NCI-H524 (cell line): ENCODE data around the gene PREP.
"Not testable (repeated sequence)": the region's sequence is repeated elsewhere in the genome, so short reads cannot be mapped to it uniquely, and the experiment has no call there.

Experiments used
- DNase-seq, 2 experiments: peaks; one replicate each; lab custom pipeline; 2025; lab: John Stamatoyannopoulos, UW

Gene PREP

DNA sequence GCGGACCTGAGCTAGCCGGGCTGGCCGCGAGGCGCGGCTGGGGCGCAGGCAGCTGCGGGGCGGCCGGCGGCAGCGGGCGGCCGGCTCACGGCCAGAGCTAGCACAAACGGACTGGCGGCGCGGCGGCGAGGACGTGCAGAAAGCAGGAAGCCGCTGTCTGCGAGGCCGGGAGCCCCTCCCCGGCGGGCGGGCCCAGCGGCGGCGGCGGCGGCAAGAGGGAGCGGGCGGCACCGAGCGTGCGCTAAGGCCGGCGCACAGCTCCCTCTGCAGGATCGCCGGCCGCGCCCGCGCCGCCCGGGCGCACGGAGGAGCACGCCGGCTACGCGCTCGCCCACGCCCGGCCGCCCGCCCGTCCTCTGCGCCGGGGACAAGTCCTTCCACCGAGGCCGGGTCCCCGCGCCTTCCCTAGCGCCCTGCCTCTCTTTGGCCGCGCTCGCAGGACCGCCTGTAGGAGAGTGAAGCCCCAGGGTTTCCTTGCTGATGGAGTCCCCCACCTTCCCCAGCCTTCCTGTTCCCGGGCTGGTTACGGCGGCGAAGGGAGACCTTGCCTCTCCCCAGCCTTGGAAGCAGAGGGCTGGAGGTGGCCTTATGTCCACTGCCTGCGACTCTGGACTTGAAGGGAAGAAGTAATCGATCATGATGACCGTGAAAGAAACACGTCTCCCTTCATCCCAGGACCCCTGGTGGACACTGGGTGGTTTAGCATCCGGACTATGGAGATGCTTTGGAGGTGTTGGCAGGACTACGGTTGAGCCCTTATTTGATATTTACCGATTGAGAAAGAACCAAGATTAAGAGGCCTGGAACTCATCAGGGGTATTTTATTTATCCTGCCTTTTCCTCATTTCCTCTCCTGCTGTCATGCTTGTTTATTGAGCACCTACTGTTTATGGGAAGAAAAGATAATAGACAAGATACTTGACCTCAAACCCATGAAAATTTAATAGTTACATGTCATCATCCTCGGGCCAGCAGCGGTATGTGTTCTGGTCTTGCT lies at the start of gene PREP:
PREP (minus strand) TSS at position 144 of the 997 bp plus-strand sequence. CDS start 191 bp downstream, outside the sequence.
- DNase-seq: peak; percentile 59 to 75

DNA sequence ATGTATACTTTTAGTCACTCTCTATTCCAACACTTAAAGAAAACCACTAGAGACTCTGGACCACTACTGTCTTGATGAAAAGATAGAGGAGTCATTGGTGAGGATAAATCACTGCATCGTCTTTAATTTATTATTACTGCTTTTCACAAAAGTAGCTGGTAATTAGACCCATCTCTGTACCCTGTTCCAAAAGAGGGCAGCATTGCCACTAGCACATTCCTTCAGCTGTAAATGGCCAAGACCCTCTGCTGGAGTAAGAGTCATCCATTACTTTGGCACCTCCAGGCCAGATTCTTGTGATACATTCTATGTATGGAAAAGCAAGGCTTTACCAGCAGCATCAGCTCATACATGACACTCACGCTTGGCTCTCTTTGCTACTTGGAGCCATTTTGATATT lies 49.5 kb upstream of the PREP start:
- DNase-seq: no peak

DNA sequence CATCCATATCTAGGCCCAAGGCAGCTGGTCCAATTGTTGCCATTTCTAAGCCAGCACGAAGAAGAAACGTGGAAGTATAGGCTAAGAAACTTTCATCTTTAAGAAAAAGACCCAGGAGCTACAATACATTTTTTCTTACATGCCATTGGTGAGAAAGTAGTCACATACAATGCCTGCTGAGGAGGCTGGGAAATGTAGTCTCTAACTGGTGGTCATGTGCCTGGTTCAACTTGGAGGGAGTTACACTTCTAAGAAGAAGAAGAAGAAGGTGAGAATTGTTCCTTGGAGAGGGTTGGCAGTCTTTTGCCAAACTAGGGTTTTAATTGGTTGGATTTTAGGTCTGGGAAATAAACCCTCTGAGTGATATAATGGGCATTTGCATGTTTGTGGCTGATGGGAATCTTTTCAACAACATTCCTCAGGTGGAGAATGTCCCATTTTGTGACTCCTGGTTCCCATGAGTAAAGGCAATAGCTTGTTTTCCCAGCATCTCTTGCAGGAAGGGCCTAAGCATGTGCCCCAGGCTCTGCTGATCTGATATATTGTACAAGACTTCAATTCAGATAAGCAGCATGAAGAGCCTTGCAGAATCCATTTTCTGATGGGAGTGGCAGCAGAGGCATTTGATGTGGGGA lies 47.0 kb upstream of the PREP start:
- no peak for DNase-seq

DNA sequence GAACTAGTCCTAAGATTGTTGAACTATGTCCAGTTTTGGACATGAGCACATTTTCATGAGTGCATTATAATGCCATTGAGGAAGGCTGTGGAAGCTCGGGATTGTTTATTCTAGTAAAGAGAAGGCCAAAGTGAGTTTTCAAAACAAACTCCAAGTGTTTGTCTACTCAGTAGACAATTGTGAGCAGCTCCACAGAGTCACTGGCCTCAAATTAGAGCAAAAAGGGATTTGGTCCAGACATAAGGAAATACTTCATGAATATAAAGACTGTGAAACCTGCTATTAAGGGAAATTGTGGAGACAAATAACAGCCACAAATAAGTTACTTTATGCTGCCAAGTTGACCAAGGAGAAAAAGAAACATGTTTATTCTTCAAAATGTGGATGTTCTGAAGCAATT lies 42.6 kb upstream of the PREP start:
- no peak for DNase-seq

DNA sequence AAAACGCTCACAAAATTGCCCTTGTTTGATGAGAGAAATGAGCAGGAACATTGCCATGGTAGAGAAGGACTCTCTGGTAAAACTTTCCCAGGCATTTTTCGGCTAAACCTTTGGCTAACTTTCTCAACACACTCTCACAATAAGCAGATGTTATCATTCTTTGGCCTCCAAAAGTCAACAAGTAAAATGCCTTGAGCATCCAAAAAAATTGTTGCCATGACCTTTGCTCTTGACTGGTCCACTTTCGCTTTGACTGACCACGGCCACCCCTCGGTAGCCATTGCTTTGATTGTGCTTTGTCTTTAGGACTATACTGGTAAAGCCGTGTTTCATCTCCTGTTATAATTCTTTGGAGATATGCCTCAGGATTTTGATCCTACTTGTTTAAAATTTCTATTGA lies 41.1 kb upstream of the PREP start:
- DNase-seq: no peak

DNA sequence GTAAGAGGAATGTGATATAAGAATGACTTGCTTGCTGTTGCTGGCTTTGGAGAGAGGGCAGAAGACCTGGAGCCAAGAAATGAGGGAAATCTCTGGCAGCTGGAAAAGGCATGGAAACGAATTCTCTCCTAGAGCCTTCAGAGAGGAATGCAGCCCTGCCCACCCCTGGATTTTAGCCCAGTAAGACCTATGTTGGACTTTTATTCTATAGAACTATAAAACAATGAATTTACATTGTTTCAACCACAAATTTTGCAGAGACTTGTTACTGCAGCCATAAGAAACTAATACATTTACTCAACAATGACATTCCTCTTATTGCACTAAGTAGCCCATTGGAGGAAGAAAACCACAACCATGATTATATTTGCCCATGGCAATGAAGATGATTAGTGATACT lies 39.5 kb upstream of the PREP start:
- no peak for DNase-seq

DNA sequence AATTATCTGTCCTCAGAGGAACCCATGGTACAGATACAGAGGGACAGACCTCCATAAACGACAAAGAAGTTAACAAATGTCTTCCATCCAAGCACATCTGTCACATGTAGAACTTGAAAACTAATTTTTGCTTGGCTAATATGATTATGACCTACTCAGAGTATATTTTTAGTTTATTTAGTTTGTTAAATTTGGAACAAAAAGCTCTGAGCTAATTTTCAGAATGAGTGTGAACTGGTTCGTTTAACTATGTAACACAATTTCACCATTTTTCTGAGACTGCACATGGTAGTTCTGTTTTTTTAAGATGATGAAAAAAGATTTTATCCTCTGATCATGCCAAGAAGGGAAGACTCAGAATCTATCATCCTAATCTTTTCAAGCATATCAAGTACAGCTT lies 34.4 kb upstream of the PREP start:
- no peak for DNase-seq

DNA sequence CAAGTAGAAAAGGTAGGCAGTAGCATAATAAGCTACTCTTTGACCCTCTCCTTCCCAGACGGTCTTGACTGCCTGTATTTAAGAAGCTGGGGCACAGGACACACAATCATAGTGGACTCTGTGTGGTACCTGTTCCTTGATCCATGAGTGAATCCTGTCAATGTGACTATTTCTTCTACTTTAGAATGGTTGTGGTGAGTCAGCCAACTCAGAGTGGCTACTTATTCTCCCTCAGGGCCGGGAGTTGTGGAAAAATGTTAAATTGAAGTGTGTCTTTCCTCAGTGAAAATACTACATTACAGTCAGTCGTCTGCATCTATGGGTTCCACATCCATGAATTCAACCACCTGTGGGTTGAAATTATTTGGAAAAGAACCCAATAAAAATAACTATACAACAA lies 30.8 kb upstream of the PREP start:
- no peak for DNase-seq

DNA sequence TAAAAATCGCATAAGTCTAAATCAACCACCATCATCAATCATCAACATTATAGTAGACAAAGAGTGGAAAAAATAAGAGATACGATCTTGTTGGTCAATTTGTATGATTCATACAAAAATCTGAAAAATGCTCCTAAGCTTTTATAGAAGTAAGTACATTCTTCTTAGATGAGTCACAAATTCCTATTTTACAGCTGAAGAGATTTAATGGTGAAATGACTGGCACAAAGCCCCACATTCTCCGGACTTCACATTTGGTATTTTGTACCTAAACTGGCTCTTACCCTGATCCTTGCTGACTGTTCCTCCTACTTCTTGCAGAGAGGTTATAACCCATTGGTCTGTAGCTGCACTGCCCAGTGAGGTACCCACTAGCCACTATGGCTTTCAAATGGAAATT lies 29.9 kb upstream of the PREP start:
- DNase-seq: no peak

DNA sequence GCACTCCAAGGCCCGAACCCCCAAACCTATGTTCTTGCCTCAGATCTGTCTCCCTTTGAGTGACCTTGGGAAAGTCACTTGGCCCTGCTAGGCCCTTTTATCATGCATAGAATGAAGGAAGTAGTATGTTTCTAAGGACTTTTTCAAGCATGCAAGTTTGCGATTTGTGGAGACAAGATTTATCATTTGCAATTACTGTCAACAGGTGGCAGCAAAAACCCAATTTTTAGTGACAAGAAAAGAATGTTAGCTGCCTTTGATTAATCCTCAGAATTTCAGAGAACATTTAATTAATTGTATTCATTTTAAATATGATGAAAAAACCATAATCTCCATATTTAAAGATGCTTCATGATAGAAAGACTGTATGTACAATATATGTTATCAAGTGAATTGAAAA lies 28.3 kb upstream of the PREP start:
- DNase-seq: peak in 1 of 2 experiments; percentile 62

DNA sequence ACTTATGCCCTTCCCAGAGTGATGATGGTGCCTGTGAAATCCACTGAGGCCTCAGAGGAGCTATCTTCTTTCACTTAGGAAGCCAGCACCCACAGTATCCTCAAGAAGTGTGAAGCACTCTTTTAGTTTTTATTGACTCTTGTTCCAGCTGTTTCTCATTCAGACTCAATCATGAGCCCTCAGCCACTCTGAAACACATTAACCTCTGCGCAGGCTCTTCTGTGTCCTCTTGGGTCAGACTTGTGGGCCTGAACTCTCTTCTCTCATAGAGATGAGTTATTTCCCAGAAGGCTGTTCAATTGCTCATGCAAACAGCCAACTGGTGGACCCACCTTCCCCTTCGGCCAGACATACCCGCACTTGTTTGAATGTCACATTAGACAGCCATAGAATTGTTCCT lies 27.8 kb upstream of the PREP start:
- peak; percentile 14 to 51 for DNase-seq

DNA sequence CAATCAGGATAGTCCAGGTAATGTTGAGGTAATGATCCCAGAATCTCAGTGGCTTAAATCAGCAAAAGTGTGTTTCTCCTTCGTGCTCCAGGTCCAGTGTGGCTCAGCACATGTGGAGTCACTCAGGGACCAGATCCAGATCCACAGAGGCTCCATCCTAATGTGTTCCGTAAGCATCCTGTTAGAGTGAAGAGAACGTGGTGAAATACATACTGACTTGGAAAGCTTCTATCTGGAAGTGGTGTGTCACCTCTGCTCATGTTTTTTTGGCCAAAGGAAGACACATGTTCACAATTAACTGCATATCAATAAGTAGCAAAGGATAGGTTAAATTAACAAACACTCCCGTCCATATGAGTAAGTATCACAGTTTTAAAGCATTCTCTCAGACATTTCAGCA lies 26.8 kb upstream of the PREP start:
- DNase-seq: no peak

DNA sequence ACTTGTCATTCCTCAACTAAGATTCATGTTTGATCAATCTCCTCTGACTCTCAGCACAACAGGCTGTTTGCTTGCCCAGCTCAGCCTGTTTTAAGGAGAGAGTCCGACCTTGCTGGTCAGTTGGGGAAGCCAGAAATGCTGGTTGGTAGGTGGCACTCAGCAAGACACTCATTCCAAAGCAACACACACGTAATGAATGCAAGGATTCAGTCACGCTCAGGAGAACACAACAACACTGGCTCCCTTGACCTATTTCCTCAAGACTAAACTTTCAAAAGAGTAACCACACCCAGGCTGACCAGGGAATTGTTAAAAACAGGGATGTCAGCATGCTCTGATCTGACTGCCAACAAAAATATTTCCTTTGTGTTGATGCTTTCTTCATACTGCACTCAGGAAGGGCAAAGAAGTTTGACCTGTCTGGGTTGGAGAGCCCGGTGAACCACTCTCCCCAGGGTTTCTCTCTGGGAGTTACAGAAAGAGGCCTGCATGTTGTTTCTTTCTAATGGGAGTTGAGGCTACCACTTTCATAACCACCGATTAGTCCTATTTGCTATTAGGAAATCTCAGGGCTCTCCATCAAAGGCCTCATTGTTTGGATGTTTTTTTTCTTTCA lies 25.6 kb upstream of the PREP start:
- DNase-seq: no peak

DNA sequence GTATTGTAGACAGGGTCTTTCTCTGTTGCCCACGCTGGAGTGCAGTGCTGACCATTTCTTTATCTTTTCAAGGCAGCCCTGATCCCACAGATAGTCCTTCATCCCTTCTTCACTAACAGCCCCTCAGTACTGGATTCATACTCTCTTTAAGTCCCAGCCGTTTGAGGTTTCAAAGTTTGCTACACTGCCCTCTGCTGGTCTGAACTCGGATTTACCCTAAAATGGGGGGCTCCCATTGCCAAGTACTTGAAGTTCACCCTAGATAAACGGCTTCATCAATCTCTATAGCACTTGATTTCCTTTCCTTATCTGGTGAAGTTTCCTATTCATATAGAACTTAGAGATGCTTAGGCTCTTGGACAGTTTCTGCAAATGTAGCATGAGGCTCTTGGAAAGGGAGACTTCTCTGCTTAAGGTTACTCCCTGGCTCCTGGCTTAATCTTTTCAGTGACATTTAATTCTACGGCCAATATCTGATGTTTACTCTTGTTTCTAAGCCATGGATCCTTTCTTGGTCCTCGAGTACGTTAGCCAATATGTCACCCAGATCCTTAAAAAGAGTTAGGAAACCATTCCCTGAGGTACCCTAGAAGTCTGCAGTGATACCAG lies 21.4 kb upstream of the PREP start:
- DNase-seq: peak; percentile 58 to 67

DNA sequence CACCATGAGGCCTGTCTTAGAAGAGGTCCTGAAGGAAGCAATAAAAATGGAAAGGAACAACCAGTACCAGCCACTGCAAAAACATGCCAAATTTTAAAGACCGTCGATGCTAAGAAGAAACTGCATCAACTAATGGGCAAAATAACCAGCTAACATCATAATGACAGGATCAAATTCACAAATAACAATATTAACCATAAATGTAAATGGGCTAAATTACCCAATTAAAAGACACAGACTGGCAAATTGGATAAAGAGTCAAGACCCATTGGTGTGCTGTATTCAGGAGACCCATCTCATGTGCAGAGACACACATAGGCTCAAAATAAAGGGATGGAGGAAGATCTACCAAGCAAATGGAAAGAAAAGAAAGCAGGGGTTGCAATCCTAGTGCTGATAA lies 14.1 kb upstream of the PREP start:
- not testable (repeated sequence) for DNase-seq

DNA sequence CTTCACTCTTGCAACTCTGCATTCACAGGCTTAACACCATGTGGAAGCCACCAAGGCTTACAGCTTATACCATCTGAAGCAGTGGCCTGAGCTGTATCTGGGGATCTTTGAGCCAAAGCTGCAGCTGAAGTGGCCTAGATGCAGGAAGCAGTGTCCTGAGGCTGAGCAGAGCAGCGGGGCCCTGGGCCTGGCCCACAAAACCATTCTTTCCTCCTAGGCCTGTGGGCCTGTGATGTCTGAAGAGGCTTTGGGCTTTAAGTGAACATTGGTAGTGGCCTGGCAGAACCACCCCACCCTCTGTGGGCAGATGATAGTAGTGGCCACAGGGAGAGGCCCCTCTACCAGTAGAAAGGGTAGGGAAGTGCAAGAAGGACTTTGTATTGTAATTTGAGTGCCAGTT lies 6.9 kb upstream of the PREP start:
- no peak for DNase-seq

DNA sequence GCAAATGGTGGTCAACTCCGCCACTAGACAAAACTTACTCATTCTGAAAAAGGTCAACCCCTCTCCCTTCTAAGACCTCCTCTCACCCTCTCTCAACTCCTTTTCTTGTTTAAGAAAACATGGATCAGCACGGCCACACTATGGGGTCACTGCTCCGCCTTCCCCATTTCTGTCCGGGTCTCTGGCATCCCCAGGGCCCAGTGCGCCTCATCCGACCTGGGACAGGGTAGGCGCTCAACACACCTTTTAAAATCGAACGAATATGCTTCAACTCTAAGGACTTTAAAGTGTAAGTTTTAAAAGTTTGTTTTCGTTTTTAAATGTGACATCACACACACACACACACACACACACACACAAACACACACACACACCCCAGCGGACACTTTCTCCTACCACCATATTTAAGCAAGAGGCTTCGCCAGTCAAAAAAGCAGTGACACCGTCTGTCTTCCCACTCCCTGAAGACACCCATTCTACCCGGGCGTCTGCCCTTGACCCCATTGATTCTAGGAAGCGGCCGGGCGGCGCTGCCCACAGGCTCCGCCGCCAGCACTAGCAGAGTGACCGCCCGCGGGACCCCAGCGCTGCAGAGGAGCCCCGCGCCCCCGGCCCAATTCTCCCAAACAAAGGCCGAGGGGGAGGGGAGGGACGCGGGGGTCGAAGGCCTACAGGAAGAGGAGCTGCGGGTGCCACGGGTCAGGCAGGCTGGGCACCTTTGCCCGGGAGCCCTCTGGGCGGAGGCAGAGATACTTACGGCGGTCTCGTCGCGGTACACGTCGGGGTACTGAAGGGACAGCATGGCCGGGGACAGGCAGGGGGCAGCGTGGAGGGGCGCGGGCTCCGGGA lies 568 bp downstream of the PREP start:
- DNase-seq: peak; percentile 9 to 47

DNA sequence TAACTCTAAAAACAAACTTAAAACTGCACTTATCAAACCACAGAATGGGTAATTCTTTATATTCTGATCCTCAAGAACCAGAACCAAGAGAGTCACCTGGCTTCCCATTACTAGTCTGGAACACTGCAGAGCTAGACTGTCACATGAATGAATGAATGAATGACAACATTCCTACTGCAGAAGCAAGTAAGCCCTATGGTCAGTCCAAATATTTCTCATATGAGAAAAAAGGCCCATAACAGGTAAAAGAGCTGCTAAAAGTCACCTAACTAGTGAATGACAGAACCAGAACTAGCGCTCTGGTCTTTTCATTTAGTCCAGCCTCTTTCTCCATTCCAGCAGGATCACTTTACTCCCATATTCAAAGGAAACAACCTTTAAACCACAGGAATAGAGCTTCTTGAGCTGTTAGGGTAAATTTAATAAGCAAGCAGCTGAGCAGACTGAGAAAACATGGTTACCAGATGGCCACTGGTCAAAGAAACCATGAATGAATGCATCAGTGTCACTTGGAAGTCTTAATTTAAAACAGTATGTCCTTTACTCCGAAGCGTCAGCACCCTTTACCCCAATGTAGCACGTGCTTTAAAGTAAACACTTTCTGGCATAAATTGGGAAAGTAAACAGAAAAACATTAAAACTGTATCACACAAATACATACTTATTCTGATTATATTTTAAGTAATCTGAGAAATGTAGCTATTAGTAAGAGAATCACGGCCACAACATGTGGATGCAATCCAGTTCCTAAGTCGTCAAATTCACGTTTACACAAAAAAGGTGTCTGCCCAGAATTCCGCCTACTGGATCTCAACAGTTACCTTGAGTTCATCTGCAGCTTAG lies 1.4 kb downstream of the PREP start:
- peak in 1 of 2 experiments; percentile 36 for DNase-seq

DNA sequence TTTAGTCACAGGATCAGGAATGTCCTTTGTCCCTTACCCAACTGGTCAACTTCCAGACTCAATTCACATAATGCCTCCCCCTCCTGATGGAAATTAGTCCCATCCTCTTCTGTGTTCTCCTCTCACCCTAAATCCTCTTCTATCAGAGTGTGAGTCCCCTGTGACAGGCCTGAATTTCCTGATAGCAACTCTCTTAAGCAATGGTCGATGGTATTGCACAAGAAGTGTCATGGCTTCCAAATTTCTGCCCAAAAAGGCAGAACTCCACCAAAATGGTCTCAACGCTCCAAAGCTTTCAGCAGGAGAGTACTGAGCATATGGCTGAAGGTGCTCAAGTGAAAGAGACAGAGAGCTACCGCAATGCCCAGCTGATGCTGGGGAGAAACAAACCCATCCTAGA lies 2.4 kb downstream of the PREP start:
- DNase-seq: no peak

DNA sequence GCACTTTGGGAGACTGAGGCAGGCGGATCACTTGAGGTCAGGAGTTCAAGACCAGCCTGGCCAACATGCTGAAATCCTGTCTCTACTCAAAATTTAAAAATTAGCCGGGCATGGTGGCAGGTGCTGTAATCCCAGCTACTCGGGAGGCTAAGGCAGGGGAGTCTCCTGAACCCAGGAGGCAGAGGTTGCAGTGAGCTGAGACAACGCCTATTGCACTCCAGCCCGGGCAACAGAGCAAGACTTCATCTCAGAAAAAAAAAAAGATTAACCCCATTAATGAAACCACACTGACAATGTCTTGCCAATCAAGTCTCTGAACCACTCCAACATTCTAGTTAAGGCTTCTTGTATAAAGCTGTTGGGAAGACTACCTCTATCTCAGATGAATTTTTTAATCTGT lies 4.0 kb downstream of the PREP start:
- DNase-seq: no peak

DNA sequence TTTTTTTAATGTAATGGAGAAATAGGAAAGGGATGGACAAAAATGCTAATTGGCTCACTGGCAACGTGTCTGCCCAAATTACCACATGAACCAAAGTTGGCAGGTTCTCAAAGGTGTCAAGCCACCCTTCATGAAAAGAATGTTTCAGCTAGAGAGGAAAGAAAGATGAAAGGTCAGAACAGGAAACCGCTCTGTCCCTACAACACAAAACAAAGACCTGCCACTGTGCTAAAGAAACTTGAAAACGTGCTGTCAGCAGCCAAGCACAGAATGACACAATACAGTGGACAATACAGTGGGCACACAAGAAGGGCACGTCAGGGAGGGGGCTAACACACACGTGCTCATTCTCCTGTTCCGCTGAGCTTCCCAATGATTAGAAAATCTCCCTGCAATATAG lies 4.9 kb downstream of the PREP start:
- DNase-seq: no peak
